ENCODE measurements around the gene RWDD2A.

Gene RWDD2A

GRCh38 chr6:83198486-83199172, 5.5 kb downstream of the RWDD2A start:
- peaks cover 4% of the 10 kb centered on the region for H3K4me1 ChIP-seq (ENCODE audit: control insufficient read depth, insufficient read depth, low read length)
- H3K4me3 ChIP-seq (ENCODE audit: low read length in 2 of 2), result no peak overlapping the region
- no peak overlapping the region for H3K9ac ChIP-seq (ENCODE audit: low read length in 2 of 2)
- peaks cover 9 to 11% of the 10 kb centered on the region in 2 donors for H3K36me3 ChIP-seq (ENCODE audit: control insufficient read depth in 2 of 2, insufficient read depth in 2 of 2, low read length in 2 of 2)
- no peaks in the 10 kb centered on the region for H3K27me3 ChIP-seq (ENCODE audit: control insufficient read depth in 1 of 2, insufficient read depth in 2 of 2, low read length in 2 of 2)
- H3K27ac ChIP-seq (ENCODE audit: low read length), result no peak overlapping the region
- H3K9me3 ChIP-seq (ENCODE audit: control insufficient read depth in 2 of 2, low read length in 2 of 2), result no peaks in the 10 kb centered on the region

GRCh38 chr6:83199173-83199862, 6.2 kb downstream of the RWDD2A start:
- Histone ChIP-seq H3K36me3 (ENCODE audit: control insufficient read depth in 2 of 2, insufficient read depth in 2 of 2, low read length in 2 of 2) (peaks cover 9 to 11% of the 10 kb centered on the region in 2 donors), H3K4me1 (ENCODE audit: control insufficient read depth, insufficient read depth, low read length) (no peaks in the 10 kb centered on the region), H3K4me3 (ENCODE audit: low read length in 2 of 2) (no peak overlapping the region), H3K27ac (ENCODE audit: low read length) (no peak overlapping the region), H3K9ac (ENCODE audit: low read length in 2 of 2) (no peak overlapping the region), H3K9me3 (ENCODE audit: control insufficient read depth in 2 of 2, low read length in 2 of 2) (no peaks in the 10 kb centered on the region), H3K27me3 (ENCODE audit: control insufficient read depth in 1 of 2, insufficient read depth in 2 of 2, low read length in 2 of 2) (no peaks in the 10 kb centered on the region)

GRCh38 chr6:83199863-83200225, 6.7 kb downstream of the RWDD2A start:
- H3K27me3 ChIP-seq (ENCODE audit: control insufficient read depth in 1 of 2, insufficient read depth in 2 of 2, low read length in 2 of 2), result no peaks in the 10 kb centered on the region
- no peak overlapping the region for H3K27ac ChIP-seq (ENCODE audit: low read length)
- H3K9ac ChIP-seq (ENCODE audit: low read length in 2 of 2), result no peak overlapping the region
- no peaks in the 10 kb centered on the region for H3K9me3 ChIP-seq (ENCODE audit: control insufficient read depth in 2 of 2, low read length in 2 of 2)
- H3K4me3 ChIP-seq (ENCODE audit: low read length in 2 of 2), result no peak overlapping the region
- H3K36me3 ChIP-seq (ENCODE audit: control insufficient read depth in 2 of 2, insufficient read depth in 2 of 2, low read length in 2 of 2), result peaks cover 9 to 11% of the 10 kb centered on the region in 2 donors
- H3K4me1 ChIP-seq (ENCODE audit: control insufficient read depth, insufficient read depth, low read length), result no peaks in the 10 kb centered on the region

DNA sequence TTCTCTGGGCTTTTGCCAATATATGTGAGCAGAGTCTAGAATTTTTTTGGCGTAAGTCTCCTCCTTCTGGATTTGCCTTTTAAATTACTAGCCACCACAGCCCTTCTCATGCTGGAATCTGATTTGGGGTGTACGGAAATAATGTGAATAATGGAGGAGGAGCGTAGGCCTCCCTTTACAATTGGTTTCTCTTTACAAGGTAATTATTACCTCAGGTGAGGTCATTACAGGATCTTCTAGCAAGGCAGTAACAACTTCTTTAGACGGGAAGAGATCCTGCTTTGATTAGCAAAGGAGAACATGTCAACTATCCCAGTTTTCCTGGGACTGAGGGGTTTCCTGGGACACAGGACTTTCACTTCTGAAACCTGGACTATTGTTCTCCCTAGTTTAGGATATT, 8.9 kb downstream of the RWDD2A start:
- no peak overlapping the region for H3K9ac ChIP-seq (ENCODE audit: low read length in 2 of 2)
- H3K27ac ChIP-seq (ENCODE audit: low read length), result no peak overlapping the region
- no peak overlapping the region for H3K4me3 ChIP-seq (ENCODE audit: low read length in 2 of 2)
- H3K4me1 ChIP-seq (ENCODE audit: control insufficient read depth, insufficient read depth, low read length), result no peaks in the 10 kb centered on the region
- no peaks in the 10 kb centered on the region for H3K27me3 ChIP-seq (ENCODE audit: control insufficient read depth in 1 of 2, insufficient read depth in 2 of 2, low read length in 2 of 2)
- H3K9me3 ChIP-seq (ENCODE audit: control insufficient read depth in 2 of 2, low read length in 2 of 2), result no peaks in the 10 kb centered on the region
- H3K36me3 ChIP-seq (ENCODE audit: control insufficient read depth in 2 of 2, insufficient read depth in 2 of 2, low read length in 2 of 2), result peaks cover 4 to 5% of the 10 kb centered on the region in 2 donors

- H3K27ac ChIP-seq (ENCODE audit: low read length), result no peak overlapping the region
- no peak overlapping the region for H3K4me3 ChIP-seq (ENCODE audit: low read length in 2 of 2)
- no peaks in the 10 kb centered on the region for H3K36me3 ChIP-seq (ENCODE audit: control insufficient read depth in 2 of 2, insufficient read depth in 2 of 2, low read length in 2 of 2)
- H3K9me3 ChIP-seq (ENCODE audit: control insufficient read depth in 2 of 2, low read length in 2 of 2), result no peaks in the 10 kb centered on the region
- H3K4me1 ChIP-seq (ENCODE audit: control insufficient read depth, insufficient read depth, low read length), result no peaks in the 10 kb centered on the region
- H3K9ac ChIP-seq (ENCODE audit: low read length in 2 of 2), result no peak overlapping the region
- H3K27me3 ChIP-seq (ENCODE audit: control insufficient read depth in 1 of 2, insufficient read depth in 2 of 2, low read length in 2 of 2), result no peaks in the 10 kb centered on the region
Observed at GRCh38 chr6:83215131-83216047, 22.2 kb downstream of the RWDD2A start.

DNA sequence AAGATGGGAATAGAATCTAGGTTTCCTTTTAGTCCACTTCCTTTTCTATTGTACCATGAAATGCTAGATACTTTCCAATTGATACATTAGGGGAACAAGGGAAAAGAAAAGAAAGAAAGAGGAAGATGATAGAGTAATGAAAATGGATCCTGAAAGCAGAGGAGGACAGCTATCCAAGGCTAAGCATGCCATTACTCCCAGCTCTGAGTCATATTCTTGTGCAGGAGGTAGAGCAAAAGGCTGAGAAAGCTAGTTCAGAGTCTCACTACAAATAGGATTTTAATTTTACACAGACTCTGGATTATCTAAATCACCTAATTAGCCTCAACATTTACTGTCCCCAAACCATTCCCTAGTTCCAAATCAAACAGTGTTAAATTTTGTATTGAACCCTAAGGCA, 23.6 kb downstream of the RWDD2A start:
- H3K27ac ChIP-seq (ENCODE audit: low read length), result no peak overlapping the region
- no peaks in the 10 kb centered on the region for H3K36me3 ChIP-seq (ENCODE audit: control insufficient read depth in 2 of 2, insufficient read depth in 2 of 2, low read length in 2 of 2)

GRCh38 chr6:83218646-83219045, 25.5 kb downstream of the RWDD2A start:
- H3K36me3 ChIP-seq (ENCODE audit: control insufficient read depth in 2 of 2, insufficient read depth in 2 of 2, low read length in 2 of 2), result no peaks in the 10 kb centered on the region
- no peak overlapping the region for H3K9ac ChIP-seq (ENCODE audit: low read length in 2 of 2)
- H3K27me3 ChIP-seq (ENCODE audit: control insufficient read depth in 1 of 2, insufficient read depth in 2 of 2, low read length in 2 of 2), result no peaks in the 10 kb centered on the region
- no peak overlapping the region for H3K4me3 ChIP-seq (ENCODE audit: low read length in 2 of 2)
- no peaks in the 10 kb centered on the region for H3K4me1 ChIP-seq (ENCODE audit: control insufficient read depth, insufficient read depth, low read length)
- H3K9me3 ChIP-seq (ENCODE audit: control insufficient read depth in 2 of 2, low read length in 2 of 2), result no peaks in the 10 kb centered on the region
- H3K27ac ChIP-seq (ENCODE audit: low read length), result no peak overlapping the region

More for the DNA sequence above, 23.6 kb downstream of the RWDD2A start:
- Histone ChIP-seq H3K27me3 (ENCODE audit: control insufficient read depth in 1 of 2, insufficient read depth in 2 of 2, low read length in 2 of 2) (no peaks in the 10 kb centered on the region), H3K4me3 (ENCODE audit: low read length in 2 of 2) (no peak overlapping the region), H3K9ac (ENCODE audit: low read length in 2 of 2) (no peak overlapping the region), H3K9me3 (ENCODE audit: control insufficient read depth in 2 of 2, low read length in 2 of 2) (no peaks in the 10 kb centered on the region), H3K4me1 (ENCODE audit: control insufficient read depth, insufficient read depth, low read length) (no peaks in the 10 kb centered on the region)

DNA sequence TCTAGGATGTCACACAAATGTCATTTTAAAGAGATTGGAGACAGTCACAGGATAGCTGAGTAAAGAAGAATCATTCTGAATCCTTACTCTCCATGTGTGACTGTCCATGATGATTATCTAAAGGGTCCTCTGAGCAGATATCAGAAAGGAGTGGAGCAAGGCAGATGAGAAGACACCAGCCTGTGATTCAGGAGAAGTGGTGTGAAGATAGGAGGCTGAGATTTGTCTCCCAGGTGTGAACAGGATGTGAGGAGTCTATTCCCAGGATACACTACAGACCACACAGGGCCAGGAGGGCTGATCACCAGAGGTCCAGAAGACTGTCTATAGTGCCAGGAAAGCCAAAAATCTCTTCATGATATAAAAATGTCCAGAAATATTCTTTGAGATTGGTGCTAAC, 27.0 kb downstream of the RWDD2A start:
- Histone ChIP-seq H3K27ac (ENCODE audit: low read length) (no peak overlapping the region), H3K4me1 (ENCODE audit: control insufficient read depth, insufficient read depth, low read length) (no peaks in the 10 kb centered on the region), H3K36me3 (ENCODE audit: control insufficient read depth in 2 of 2, insufficient read depth in 2 of 2, low read length in 2 of 2) (no peaks in the 10 kb centered on the region), H3K9ac (ENCODE audit: low read length in 2 of 2) (no peak overlapping the region), H3K4me3 (ENCODE audit: low read length in 2 of 2) (no peak overlapping the region), H3K27me3 (ENCODE audit: control insufficient read depth in 1 of 2, insufficient read depth in 2 of 2, low read length in 2 of 2) (no peaks in the 10 kb centered on the region), H3K9me3 (ENCODE audit: control insufficient read depth in 2 of 2, low read length in 2 of 2) (no peaks in the 10 kb centered on the region)

DNA sequence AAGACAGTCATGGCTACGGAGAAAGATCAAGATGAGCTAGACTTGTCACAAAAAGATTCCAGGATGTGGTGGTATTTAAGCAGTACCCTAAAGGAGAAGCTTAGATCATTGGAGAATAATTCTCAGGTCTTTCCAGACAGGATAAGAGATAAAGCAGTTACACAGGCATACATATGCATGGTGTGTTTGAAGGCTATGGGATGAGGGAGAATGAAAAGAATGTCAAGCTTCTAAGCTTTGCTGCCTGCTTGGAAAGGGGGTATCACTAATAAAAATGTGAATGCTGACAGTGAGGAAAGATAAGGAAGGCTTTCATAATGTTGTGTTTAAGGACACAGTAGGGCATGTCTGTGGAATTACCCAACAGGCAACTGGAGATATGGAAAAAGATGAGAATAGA, 28.1 kb downstream of the RWDD2A start:
- Histone ChIP-seq H3K36me3 (ENCODE audit: control insufficient read depth in 2 of 2, insufficient read depth in 2 of 2, low read length in 2 of 2) (no peaks in the 10 kb centered on the region), H3K9me3 (ENCODE audit: control insufficient read depth in 2 of 2, low read length in 2 of 2) (no peaks in the 10 kb centered on the region), H3K27ac (ENCODE audit: low read length) (no peak overlapping the region), H3K9ac (ENCODE audit: low read length in 2 of 2) (no peak overlapping the region), H3K4me3 (ENCODE audit: low read length in 2 of 2) (no peak overlapping the region), H3K4me1 (ENCODE audit: control insufficient read depth, insufficient read depth, low read length) (no peaks in the 10 kb centered on the region), H3K27me3 (ENCODE audit: control insufficient read depth in 1 of 2, insufficient read depth in 2 of 2, low read length in 2 of 2) (no peaks in the 10 kb centered on the region)

DNA sequence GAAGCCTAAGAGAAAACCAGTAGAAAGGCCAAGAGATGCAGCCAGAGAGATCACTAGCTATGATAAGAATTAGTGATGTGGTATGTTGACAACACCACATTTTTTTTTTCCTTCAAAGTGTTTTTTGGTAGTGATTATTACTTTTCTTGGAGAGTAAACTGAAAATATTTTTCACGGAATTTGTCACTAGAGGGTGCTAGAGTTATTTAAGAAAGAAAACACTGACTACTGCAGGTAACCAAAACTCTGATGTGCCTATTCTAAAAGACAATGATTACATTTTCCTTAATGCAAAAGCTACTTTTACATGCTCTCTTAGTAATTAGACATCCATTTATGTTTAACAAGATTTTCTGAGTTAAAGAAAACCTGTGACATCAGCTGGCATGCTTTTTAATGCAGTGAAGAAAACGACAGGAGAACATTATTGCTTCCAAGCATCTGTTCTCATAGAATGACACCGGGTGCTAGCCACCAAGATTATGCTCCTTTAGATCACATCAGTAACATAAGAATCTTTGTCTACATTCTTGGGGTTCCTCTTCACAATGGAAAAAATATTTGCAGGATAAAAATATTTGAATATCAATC, 28.8 kb downstream of the RWDD2A start:
- Histone ChIP-seq H3K9ac (ENCODE audit: low read length in 2 of 2) (no peak overlapping the region), H3K4me3 (ENCODE audit: low read length in 2 of 2) (no peak overlapping the region), H3K9me3 (ENCODE audit: control insufficient read depth in 2 of 2, low read length in 2 of 2) (no peaks in the 10 kb centered on the region), H3K27ac (ENCODE audit: low read length) (no peak overlapping the region), H3K4me1 (ENCODE audit: control insufficient read depth, insufficient read depth, low read length) (no peaks in the 10 kb centered on the region), H3K27me3 (ENCODE audit: control insufficient read depth in 1 of 2, insufficient read depth in 2 of 2, low read length in 2 of 2) (no peaks in the 10 kb centered on the region), H3K36me3 (ENCODE audit: control insufficient read depth in 2 of 2, insufficient read depth in 2 of 2, low read length in 2 of 2) (no peaks in the 10 kb centered on the region)
